HCT116 (cell line): ENCODE measurements around the gene TTC38.

ENCODE experiments used
- CEBPB ChIP-seq: IDR thresholded peaks from 2 replicates; pipeline ENCODE4 v1.6.1; 2012; ENCODE audit warnings: low read depth
- CTCF ChIP-seq, 3 experiments: fragments of 200-600 bp in 1 of 3; sonication (generic) in 1 of 3; IDR thresholded peaks in 2 of 3; conservative IDR thresholded peaks in 1 of 3; 2 replicates each; pipeline ENCODE4 v1.5.1; 2012 to 2017; ENCODE audit warnings: low read depth in 2 of 3, low read length in 2 of 3, antibody characterized with exemption in 1 of 3, borderline replicate concordance in 1 of 3, control low read depth in 1 of 3, mild to moderate bottlenecking in 1 of 3, mixed read lengths in 1 of 3, mixed run types in 1 of 3, moderate library complexity in 1 of 3; ENCODE audit not compliant: insufficient read depth in 1 of 3
- EGR1 ChIP-seq: IDR thresholded peaks from 2 replicates; pipeline ENCODE4 v1.6.1; 2012; ENCODE audit warnings: low read depth
- EZH2 ChIP-seq: fragments of 200-600 bp; sonication (generic); IDR thresholded peaks from 2 replicates; pipeline ENCODE4 v1.6.1; 2017; ENCODE audit warnings: antibody characterized with exemption, mixed run types
- EZH2phosphoT487 ChIP-seq: fragments of 200-600 bp; IDR thresholded peaks from 2 replicates; pipeline ENCODE4 v1.6.1; 2018; ENCODE audit warnings: antibody characterized with exemption, borderline replicate concordance
- JUND ChIP-seq: IDR thresholded peaks from 2 replicates; pipeline ENCODE4 v1.6.1; 2012
- MAX ChIP-seq: IDR thresholded peaks from 2 replicates; pipeline ENCODE4 v1.6.1; 2012
- POLR2A ChIP-seq: IDR thresholded peaks from 2 replicates; pipeline ENCODE4 v1.7.0; 2011; ENCODE audit warnings: borderline replicate concordance; ENCODE audit not compliant: insufficient read depth, insufficient read length; ENCODE audit errors: extremely low read depth
- REST ChIP-seq: IDR thresholded peaks from 2 replicates; pipeline ENCODE4 v1.6.1; 2012; ENCODE audit warnings: low read depth
- SP1 ChIP-seq: IDR thresholded peaks from 2 replicates; pipeline ENCODE4 v1.6.1; 2012; ENCODE audit warnings: low read depth
- YY1 ChIP-seq: IDR thresholded peaks from 2 replicates; pipeline ENCODE4 v1.6.1; 2011; ENCODE audit warnings: low read length, low read depth, moderate library complexity, mild to moderate bottlenecking; ENCODE audit not compliant: insufficient replicate concordance; ENCODE audit errors: extremely low read depth
- ZNF274 ChIP-seq: fragments of 200-500 bp; sonication (Bioruptor generic); IDR thresholded peaks from 2 replicates; pipeline ENCODE4 v1.6.1; 2014; ENCODE audit warnings: mild to moderate bottlenecking, low read depth, low read length, inconsistent platforms

- TF ChIP-seq JUND: no peak
- no peak for TF ChIP-seq EZH2phosphoT487
- TF ChIP-seq EGR1: no peak
- TF ChIP-seq POLR2A: no peak
- no peak for TF ChIP-seq YY1
- TF ChIP-seq SP1: no peak
- TF ChIP-seq CTCF (IDR thresholded peaks at IDR 0.05 in 2 of 3, conservative IDR thresholded peaks at IDR 0.05 in 1 of 3; ENCODE audit: borderline replicate concordance in 1 of 3, insufficient read depth in 1 of 3, low read depth in 2 of 3, low read length in 2 of 3): no peak
- TF ChIP-seq REST: no peak
- no peak for TF ChIP-seq EZH2
- TF ChIP-seq MAX: no peak
- TF ChIP-seq CEBPB: no peak
- TF ChIP-seq ZNF274: no peak
Measured at GRCh38 chr22:46241396-46242007, 26.3 kb upstream of the TTC38 start.
